ENCODE measurements around the gene CARMIL3.

Gene CARMIL3

GRCh38 chr14:24056800-24057184, 5.0 kb downstream of the CARMIL3 start:
- DNase-seq (ENCODE audit: extremely low read depth, low read depth): no peak
- no peak for TF ChIP-seq CTCF (IDR thresholded peaks at IDR 0.05; ENCODE audit: low read depth, low read length)

DNA sequence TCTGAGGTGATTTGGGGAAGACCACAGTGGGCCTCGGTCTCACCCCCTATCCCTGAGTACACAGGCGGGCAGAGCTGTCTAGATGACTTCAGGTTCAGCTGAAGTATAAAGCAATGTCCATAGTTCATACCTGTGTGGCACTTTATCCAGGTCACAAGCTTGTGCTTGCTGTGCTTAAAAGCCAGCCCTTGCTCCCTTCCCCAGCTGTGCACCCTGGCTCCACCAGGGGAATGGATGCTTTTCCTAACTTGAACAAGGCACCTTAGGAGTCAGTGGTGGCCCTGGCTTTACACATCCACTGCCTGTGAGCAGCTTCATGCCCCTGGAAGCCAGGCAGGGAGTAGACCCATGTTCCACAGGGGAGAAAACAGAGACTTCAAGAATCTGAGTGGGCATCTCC, 5.5 kb downstream of the CARMIL3 start:
- TF ChIP-seq CTCF (IDR thresholded peaks at IDR 0.05; ENCODE audit: low read depth, low read length): no peak
- DNase-seq (ENCODE audit: extremely low read depth, low read depth): no peak

- DNase-seq (ENCODE audit: extremely low read depth, low read depth): no peak
- TF ChIP-seq CTCF (IDR thresholded peaks at IDR 0.05; ENCODE audit: low read depth, low read length): no peak
Observed at GRCh38 chr14:24057867-24058259, 6.1 kb downstream of the CARMIL3 start.

GRCh38 chr14:24058260-24058950, 6.6 kb downstream of the CARMIL3 start:
- peak; percentile 31 for DNase-seq (ENCODE audit: extremely low read depth, low read depth)
- TF ChIP-seq CTCF (IDR thresholded peaks at IDR 0.05; ENCODE audit: low read depth, low read length): peak; percentile 72

DNA sequence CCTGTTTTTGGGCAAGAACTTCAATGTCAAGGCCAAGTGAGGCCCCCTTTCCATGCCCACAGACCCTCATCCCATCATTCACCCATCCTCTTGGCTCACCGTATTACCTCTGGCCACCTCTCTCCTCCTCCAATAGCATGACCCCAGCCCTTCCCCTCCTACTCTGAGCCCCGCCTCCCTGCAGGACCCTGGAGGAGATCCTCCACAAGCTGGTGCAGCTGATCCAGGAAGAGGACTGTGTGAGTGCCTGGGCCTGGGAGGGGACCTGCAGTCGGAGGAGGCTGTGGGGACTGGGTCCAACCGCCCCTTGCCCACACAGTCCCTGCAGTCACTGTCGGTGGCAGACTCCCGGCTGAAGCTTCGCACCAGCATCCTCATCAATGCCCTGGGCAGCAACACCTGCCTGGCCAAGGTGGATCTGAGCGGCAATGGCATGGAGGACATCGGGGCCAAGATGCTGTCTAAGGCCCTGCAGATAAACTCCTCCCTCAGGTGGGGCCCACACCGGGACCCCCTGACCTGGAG, 7.2 kb downstream of the CARMIL3 start:
- TF ChIP-seq CTCF (IDR thresholded peaks at IDR 0.05; ENCODE audit: low read depth, low read length): no peak
- DNase-seq (ENCODE audit: extremely low read depth, low read depth): no peak

- no peak for DNase-seq (ENCODE audit: extremely low read depth, low read depth)
- TF ChIP-seq CTCF (IDR thresholded peaks at IDR 0.05; ENCODE audit: low read depth, low read length): no peak
Observed at GRCh38 chr14:24059841-24060388, 8.1 kb downstream of the CARMIL3 start.

DNA sequence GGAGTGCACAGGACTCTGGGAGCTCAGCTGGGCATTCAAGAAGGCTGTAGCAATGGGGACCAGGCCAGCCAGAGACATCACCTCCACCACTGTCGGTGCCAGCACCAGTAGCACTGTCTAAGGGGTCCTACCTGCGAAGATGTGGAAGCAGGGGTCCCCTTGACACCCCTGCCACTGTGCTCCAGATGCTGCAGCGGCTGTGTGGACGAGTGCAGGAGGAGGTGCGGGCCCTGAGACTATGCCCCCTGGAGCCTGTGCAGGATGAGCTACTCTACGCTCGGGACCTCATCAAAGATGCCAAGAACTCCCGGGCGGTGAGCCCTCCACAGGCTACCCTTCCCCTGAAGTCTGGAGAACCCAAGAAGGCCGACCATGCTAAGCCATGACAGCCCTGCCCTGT, 8.6 kb downstream of the CARMIL3 start:
- TF ChIP-seq CTCF (IDR thresholded peaks at IDR 0.05; ENCODE audit: low read depth, low read length): no peak
- no peak for DNase-seq (ENCODE audit: extremely low read depth, low read depth)
